H1 (cell line): Measurements from ENCODE around the gene MGAT4B. TPM values are rescaled to one million over a fixed set of nuclear protein-coding genes. Genes with fewer than 3 reads are reported as not detected.
A peak's percentile ranks its signal among the peaks of the same experiment; 100 is the strongest.

Experiments
- CTCF ChIA-PET: fragments of 300-600 bp; sonication (Branson Sonifier 250); formaldehyde crosslinking; loops from one replicate; lab custom pipeline; 2021; ENCODE audit not compliant: partially characterized antibody; lab: Charles Lee
- POLR2A ChIA-PET: fragments of 300-600 bp; sonication (Branson Sonifier 250); formaldehyde crosslinking; loops from one replicate; lab custom pipeline; 2021; ENCODE audit warnings: inconsistent platforms; ENCODE audit not compliant: partially characterized antibody; lab: Charles Lee
- DNase-seq, 2 experiments: peaks; one replicate each; pipeline versions ENCODE4 v3.0.0 to v3.0.0-alpha.2; 2010 to 2022; ENCODE audit warnings: low spot score in 2 of 2, low read depth in 1 of 2, mixed read lengths in 1 of 2
- FAIRE-seq: peaks from 2 replicates; lab custom pipeline; 2011; peaks lifted over from hg19 to GRCh38; lab: Jason Lieb, UNC
- H2AFZ ChIP-seq: 2 replicates; pipeline ENCODE4 v1.8.1; 2012; ENCODE audit warnings: low read length, inconsistent platforms
- H2AK5ac ChIP-seq: 2 replicates; pipeline ENCODE4 v1.6.1; 2013; ENCODE audit warnings: low read depth, low read length
- H2BK120ac ChIP-seq: replicated peaks from 2 replicates; pipeline ENCODE3; 2013; ENCODE audit warnings: low read depth, low read length, inconsistent platforms
- H2BK12ac ChIP-seq: 2 replicates; pipeline ENCODE4 v1.6.1; 2013; ENCODE audit warnings: low read depth, low read length
- H2BK15ac ChIP-seq: 2 replicates; pipeline ENCODE4 v1.6.1; 2013; ENCODE audit warnings: low read length
- H2BK20ac ChIP-seq: 2 replicates; pipeline ENCODE4 v1.6.1; 2013; ENCODE audit warnings: low read length
- H2BK5ac ChIP-seq: 2 replicates; pipeline ENCODE4 v1.6.1; 2013; ENCODE audit warnings: low read depth, low read length
- H3K14ac ChIP-seq: 2 replicates; pipeline ENCODE4 v1.6.1; 2013; ENCODE audit warnings: inconsistent platforms; ENCODE audit not compliant: insufficient read length
- H3K18ac ChIP-seq: 2 replicates; pipeline ENCODE4 v1.6.1; 2013; ENCODE audit warnings: low read length; ENCODE audit errors: extremely low read depth
- H3K23ac ChIP-seq: 2 replicates; pipeline ENCODE4 v1.6.1; 2013; ENCODE audit warnings: inconsistent platforms; ENCODE audit not compliant: insufficient read length
- H3K23me2 ChIP-seq: 2 replicates; pipeline ENCODE4 v1.6.1; 2013; ENCODE audit warnings: low read depth, low read length
- H3K27ac ChIP-seq: 2 replicates; pipeline ENCODE4 v1.6.1; 2011; ENCODE audit warnings: low read depth, low read length, inconsistent platforms
- H3K27me3 ChIP-seq, 4 experiments: replicated peaks in 1 of 4; 1 replicate in 1 of 4; 2 replicates in 3 of 4; pipeline versions ENCODE4 v1.6.1 to v1.8.1; 2011 to 2013; ENCODE audit warnings: low read length in 3 of 4, mild to moderate bottlenecking in 3 of 4, inconsistent platforms in 2 of 4, mixed read lengths in 2 of 4, moderate library complexity in 1 of 4; ENCODE audit not compliant: control insufficient read depth in 3 of 4, insufficient read depth in 3 of 4; ENCODE audit errors: extremely low read depth in 1 of 4
- H3K36me3 ChIP-seq, 4 experiments: 2 replicates each; pipeline versions ENCODE4 v1.6.1 to v1.8.1; 2011 to 2013; ENCODE audit warnings: mild to moderate bottlenecking in 4 of 4, low read length in 3 of 4, moderate library complexity in 2 of 4, control low read depth in 1 of 4, inconsistent platforms in 1 of 4; ENCODE audit not compliant: insufficient read depth in 4 of 4, control insufficient read depth in 2 of 4
- H3K4ac ChIP-seq: replicated peaks from 2 replicates; pipeline ENCODE3; 2013; ENCODE audit warnings: low read length, low read depth, mixed read lengths, inconsistent platforms; ENCODE audit not compliant: insufficient read length
- H3K4me1 ChIP-seq, 4 experiments: replicated peaks in 1 of 4; 1 replicate in 1 of 4; 2 replicates in 3 of 4; pipeline versions ENCODE4 v1.6.1 to v1.8.1; 2011 to 2013; ENCODE audit warnings: low read length in 3 of 4, inconsistent platforms in 2 of 4, mixed read lengths in 1 of 4; ENCODE audit not compliant: insufficient read depth in 4 of 4, control insufficient read depth in 3 of 4
- H3K4me2 ChIP-seq, 2 experiments: 2 replicates each; pipeline versions ENCODE4 v1.6.1 to v1.8.1; 2011 to 2013; ENCODE audit warnings: low read depth in 2 of 2, low read length in 2 of 2, control low read depth in 1 of 2, inconsistent platforms in 1 of 2, mild to moderate bottlenecking in 1 of 2; ENCODE audit not compliant: insufficient read depth in 1 of 2
- H3K4me3 ChIP-seq, 4 experiments: fragments of 200-600, 300-600 bp in 1 of 4; sonication (generic), shearing (Covaris generic), sonication (Bioruptor Twin) in 1 of 4; 2 replicates each; pipeline versions ENCODE4 v1.5.1 to v1.8.1; 2011 to 2016; ENCODE audit warnings: low read length in 4 of 4, low read depth in 3 of 4, control low read depth in 2 of 4, inconsistent platforms in 2 of 4, mild to moderate bottlenecking in 2 of 4, mixed read lengths in 1 of 4, moderate library complexity in 1 of 4; ENCODE audit not compliant: insufficient read depth in 2 of 4; ENCODE audit errors: extremely low read depth in 1 of 4
- H3K56ac ChIP-seq: replicated peaks from 2 replicates; pipeline ENCODE3; 2013; ENCODE audit warnings: low read depth, mild to moderate bottlenecking, mixed read lengths, low read length, inconsistent platforms; ENCODE audit not compliant: insufficient read length
- H3K79me1 ChIP-seq: 2 replicates; pipeline ENCODE4 v1.6.1; 2013; ENCODE audit warnings: low read depth, low read length, control low read depth
- H3K79me2 ChIP-seq, 2 experiments: 2 replicates each; pipeline versions ENCODE4 v1.6.1 to v1.8.1; 2012 to 2013; ENCODE audit warnings: low read length in 2 of 2, mild to moderate bottlenecking in 2 of 2, inconsistent platforms in 1 of 2; ENCODE audit not compliant: insufficient read depth in 2 of 2, control insufficient read depth in 1 of 2
- H3K9ac ChIP-seq, 4 experiments: replicated peaks in 1 of 4; 1 replicate in 1 of 4; 2 replicates in 3 of 4; pipeline versions ENCODE4 v1.6.1 to v1.8.1; 2011 to 2013; ENCODE audit warnings: low read depth in 3 of 4, low read length in 3 of 4, control low read depth in 2 of 4, mild to moderate bottlenecking in 2 of 4, moderate library complexity in 2 of 4, inconsistent platforms in 1 of 4; ENCODE audit errors: extremely low read depth in 1 of 4
- H3K9me3 ChIP-seq, 2 experiments: 2 replicates each; pipeline versions ENCODE4 v1.6.1 to v1.8.1; 2012 to 2013; ENCODE audit warnings: mild to moderate bottlenecking in 2 of 2, moderate library complexity in 2 of 2, control low read depth in 1 of 2, inconsistent platforms in 1 of 2, low read depth in 1 of 2, low read length in 1 of 2, mixed read lengths in 1 of 2; ENCODE audit not compliant: insufficient read depth in 2 of 2
- H4K20me1 ChIP-seq, 2 experiments: replicated peaks in 1 of 2; 2 replicates each; pipeline versions ENCODE3 to v1.8.1; 2011 to 2013; ENCODE audit warnings: inconsistent platforms in 2 of 2, low read length in 2 of 2, mild to moderate bottlenecking in 1 of 2; ENCODE audit not compliant: insufficient read depth in 2 of 2, control insufficient read depth in 1 of 2
- H4K5ac ChIP-seq: 2 replicates; pipeline ENCODE4 v1.6.1; 2013; ENCODE audit warnings: low read length, low read depth, mixed read lengths, inconsistent platforms; ENCODE audit not compliant: insufficient read length
- H4K8ac ChIP-seq: 2 replicates; pipeline ENCODE4 v1.8.0; 2013; ENCODE audit warnings: mild to moderate bottlenecking, moderate library complexity, low read length, inconsistent platforms; ENCODE audit not compliant: insufficient read depth; ENCODE audit errors: extremely low read depth
- H4K91ac ChIP-seq: replicated peaks from 2 replicates; pipeline ENCODE3; 2013; ENCODE audit warnings: low read length, mixed read lengths, inconsistent platforms; ENCODE audit not compliant: insufficient read length
- CBX5 ChIP-seq: fragments of 300-800, 300-1000 bp; sonication (generic); IDR thresholded peaks from 2 replicates; pipeline ENCODE4 v1.7.1; 2016; ENCODE audit warnings: antibody characterized with exemption, low read length, low read depth
- HDAC2 ChIP-seq, 2 experiments: fragments of 300-600 bp in 1 of 2; sonication (generic) in 1 of 2; IDR thresholded peaks; 2 replicates each; pipeline ENCODE4 v1.6.1; 2011 to 2012; ENCODE audit warnings: low read depth in 2 of 2, low read length in 2 of 2, mild to moderate bottlenecking in 2 of 2, moderate library complexity in 2 of 2, borderline replicate concordance in 1 of 2, inconsistent platforms in 1 of 2
- MAX ChIP-seq: IDR thresholded peaks from 2 replicates; pipeline ENCODE4 v1.6.1; 2012; ENCODE audit warnings: inconsistent platforms
- RNF2 ChIP-seq: fragments of 200-900, 300-1000 bp; sonication (generic); IDR thresholded peaks from 2 replicates; pipeline ENCODE4 v1.7.1; 2016; ENCODE audit warnings: borderline replicate concordance, low read depth, mild to moderate bottlenecking, antibody characterized with exemption, low read length; ENCODE audit not compliant: poor library complexity, severe bottlenecking; ENCODE audit errors: missing control alignments
- YY1 ChIP-seq: IDR thresholded peaks from 2 replicates; pipeline ENCODE4 v1.6.1; 2011; ENCODE audit warnings: low read depth, mild to moderate bottlenecking, low read length
- WGBS, 2 experiments: shearing (Covaris generic) in 1 of 2; methylation state at CpG; one replicate each; pipeline versions ENCODE4 v1.1.6 to v1.1.7; 2013 to 2015; ENCODE audit warnings: low lambda C conversion rate in 2 of 2, mixed read lengths in 2 of 2, inconsistent platforms in 1 of 2, low coverage in 1 of 2, missing lambda C conversion rate in 1 of 2; ENCODE audit not compliant: insufficient replicate concordance in 2 of 2, insufficient coverage in 1 of 2, insufficient read length in 1 of 2; ENCODE audit errors: extremely low coverage in 1 of 2, missing lambda C conversion rate in 1 of 2; 5-methylcytosine and 5-hydroxymethylcytosine counted together
- polyA plus RNA-seq, 7 experiments: library from polyadenylated mRNA; depleted of rRNA in 3 of 7; stranded (reverse) in 5 of 7; unstranded in 2 of 7; fragments of >200 nt in 5 of 7; fragments of 200-250 nt in 2 of 7; gene quantifications; 1 replicate in 5 of 7; 2 replicates in 1 of 7; 4 replicates in 1 of 7; pipeline versions ENCODE4 v1.2.1 to v1.2.3, GENCODE V29; 2011 to 2013; ENCODE audit warnings: missing spikeins in 2 of 7, mixed read lengths in 2 of 7
- total RNA-seq: library from RNA; stranded (reverse); fragmentation: NEBNext Ultra II Directional; extraction: Animal tissue kit (Norgen Biotek cat#: 25700); gene quantifications from 2 replicates; pipeline ENCODE4 v1.2.1, GENCODE V29; 2021
- TF ChIP-seq, protein P1 (sequence below), 3 experiments: IDR thresholded peaks; 1 replicate in 2 of 3; 2 replicates in 1 of 3; pipeline versions ENCODE4 v1.5.1 to v1.6.1; 2011; ENCODE audit warnings: low read length in 3 of 3, mild to moderate bottlenecking in 3 of 3, inconsistent platforms in 2 of 3, low read depth in 1 of 3, moderate library complexity in 1 of 3; ENCODE audit not compliant: insufficient read depth in 1 of 3; ENCODE audit errors: control extremely low read depth in 1 of 3
- TF ChIP-seq, protein P2 (sequence below): IDR thresholded peaks from 2 replicates; pipeline ENCODE4 v1.6.1; 2012; ENCODE audit warnings: inconsistent platforms

Gene MGAT4B
- total and polyA plus RNA-seq, 2 of the 8 experiments (the other 6 are each of a cell fraction or from before 2014, with no cell fraction given) = 116 to 128 TPM

DNA sequence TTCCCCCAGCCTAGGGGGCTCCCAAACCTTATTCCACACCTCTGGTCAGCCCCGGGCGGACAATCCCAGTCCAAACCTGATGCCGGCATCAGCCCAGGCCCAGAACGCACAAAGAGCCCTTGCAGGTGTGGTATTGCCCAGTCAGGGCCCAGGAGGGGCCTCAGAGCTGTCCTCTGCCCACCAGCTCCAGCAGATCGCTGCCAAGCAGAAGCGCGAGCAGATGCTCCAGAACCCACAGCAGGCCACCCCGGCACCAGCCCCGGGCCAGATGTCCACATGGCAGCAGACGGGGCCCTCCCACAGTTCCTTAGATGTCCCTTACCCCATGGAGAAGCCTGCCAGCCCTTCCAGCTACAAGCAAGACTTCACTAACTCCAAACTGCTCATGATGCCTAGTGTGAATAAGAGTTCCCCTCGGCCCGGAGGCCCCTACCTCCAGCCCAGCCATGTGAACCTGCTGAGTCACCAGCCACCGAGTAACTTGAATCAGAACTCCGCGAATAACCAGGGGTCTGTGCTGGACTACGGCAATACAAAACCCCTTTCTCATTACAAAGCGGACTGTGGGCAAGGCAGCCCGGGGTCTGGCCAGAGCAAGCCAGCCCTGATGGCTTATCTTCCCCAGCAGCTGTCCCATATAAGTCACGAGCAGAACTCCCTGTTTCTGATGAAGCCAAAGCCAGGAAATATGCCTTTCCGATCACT, 40.5 kb downstream of the MGAT4B start:
- 0 out of 2 replicates have a peak overlapping the region, but pooled peaks have one; percentile 29 for H4K8ac ChIP-seq
- H3K4me2 ChIP-seq = no peak overlapping the region
- no peaks in the 10 kb centered on the region for H3K9me3 ChIP-seq
- peaks cover 19 to 27% of the 10 kb centered on the region in 2 experiments for H4K20me1 ChIP-seq
- no peak overlapping the region for H4K91ac ChIP-seq
- H3K14ac ChIP-seq = no peak overlapping the region
- no peak overlapping the region for H2BK5ac ChIP-seq
- H3K56ac ChIP-seq = no peak overlapping the region
- 93% methylated on average over 20 of the region's 20 CpGs; no CpG with 5 or more reads in 1 of the 2 experiments for WGBS, 2 experiments
- CTCF ChIA-PET = interaction anchor here (0.6 to 6.0 kb wide), 7 partner anchors 11 to 463 kb away, joined by 3 to 53 read pairs (median 3); partner anchors contain the start of gene LTC4S
- POLR2A ChIA-PET = interaction anchor here (1.0 kb wide), 1 partner anchor 30 kb away, joined by 3 read pairs; no protein-coding TSS in a partner anchor
- H3K23me2 ChIP-seq = no peaks in the 10 kb centered on the region
- no peak overlapping the region for H2BK15ac ChIP-seq
- no peak overlapping the region for H3K18ac ChIP-seq
- H2AFZ ChIP-seq = no peak overlapping the region
- no peak overlapping the region for H4K5ac ChIP-seq
- no peak overlapping the region for H3K9ac ChIP-seq
- H2AK5ac ChIP-seq = no peak overlapping the region
- H3K23ac ChIP-seq = no peak overlapping the region
- peaks cover 12% of the 10 kb centered on the region for H3K79me1 ChIP-seq
- no peak overlapping the region for H3K4ac ChIP-seq
- H3K27ac ChIP-seq = no peak overlapping the region
- no peak overlapping the region for H2BK120ac ChIP-seq
- no peak overlapping the region for H2BK12ac ChIP-seq
- H3K36me3 ChIP-seq = peaks cover 19 to 47% (median 27%) of the 10 kb centered on the region in 4 experiments
- no peaks in the 10 kb centered on the region for H3K27me3 ChIP-seq
- no peak overlapping the region for H3K4me3 ChIP-seq
- peaks cover 0 to 53% of the 10 kb centered on the region in 2 experiments; a peak in 2 of 4 replicates for H3K79me2 ChIP-seq
- DNase-seq (no peak), FAIRE-seq (no peak)
- peaks cover 3 to 21% (median 4%) of the 10 kb centered on the region in 4 experiments for H3K4me1 ChIP-seq
- H2BK20ac ChIP-seq = no peak overlapping the region
- TF ChIP-seq MAX (no peak), YY1 (no peak), CBX5 (no peak), RNF2 (no peak), HDAC2 (IDR thresholded peaks at IDR 0.05; ENCODE audit: borderline replicate concordance in 1 of 2, low read depth in 2 of 2, low read length in 2 of 2) (no peak)
- TF ChIP-seq, protein P1, sequence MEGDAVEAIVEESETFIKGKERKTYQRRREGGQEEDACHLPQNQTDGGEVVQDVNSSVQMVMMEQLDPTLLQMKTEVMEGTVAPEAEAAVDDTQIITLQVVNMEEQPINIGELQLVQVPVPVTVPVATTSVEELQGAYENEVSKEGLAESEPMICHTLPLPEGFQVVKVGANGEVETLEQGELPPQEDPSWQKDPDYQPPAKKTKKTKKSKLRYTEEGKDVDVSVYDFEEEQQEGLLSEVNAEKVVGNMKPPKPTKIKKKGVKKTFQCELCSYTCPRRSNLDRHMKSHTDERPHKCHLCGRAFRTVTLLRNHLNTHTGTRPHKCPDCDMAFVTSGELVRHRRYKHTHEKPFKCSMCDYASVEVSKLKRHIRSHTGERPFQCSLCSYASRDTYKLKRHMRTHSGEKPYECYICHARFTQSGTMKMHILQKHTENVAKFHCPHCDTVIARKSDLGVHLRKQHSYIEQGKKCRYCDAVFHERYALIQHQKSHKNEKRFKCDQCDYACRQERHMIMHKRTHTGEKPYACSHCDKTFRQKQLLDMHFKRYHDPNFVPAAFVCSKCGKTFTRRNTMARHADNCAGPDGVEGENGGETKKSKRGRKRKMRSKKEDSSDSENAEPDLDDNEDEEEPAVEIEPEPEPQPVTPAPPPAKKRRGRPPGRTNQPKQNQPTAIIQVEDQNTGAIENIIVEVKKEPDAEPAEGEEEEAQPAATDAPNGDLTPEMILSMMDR (IDR thresholded peaks at IDR 0.05; ENCODE audit: control extremely low read depth in 1 of 3, insufficient read depth in 1 of 3, low read depth in 1 of 3, low read length in 3 of 3) = no peak
- TF ChIP-seq, protein P2, sequence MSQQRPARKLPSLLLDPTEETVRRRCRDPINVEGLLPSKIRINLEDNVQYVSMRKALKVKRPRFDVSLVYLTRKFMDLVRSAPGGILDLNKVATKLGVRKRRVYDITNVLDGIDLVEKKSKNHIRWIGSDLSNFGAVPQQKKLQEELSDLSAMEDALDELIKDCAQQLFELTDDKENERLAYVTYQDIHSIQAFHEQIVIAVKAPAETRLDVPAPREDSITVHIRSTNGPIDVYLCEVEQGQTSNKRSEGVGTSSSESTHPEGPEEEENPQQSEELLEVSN = no peak
